H54 (cell line): ENCODE measurements around the gene RFPL2.
"Not testable (repeated sequence)": the region's sequence is repeated elsewhere in the genome, so short reads cannot be mapped to it uniquely, and the experiment has no call there.

ENCODE experiments used
- DNase-seq: peaks from one replicate; pipeline ENCODE4 v3.0.0; 2011; ENCODE audit warnings: low spot score, mixed read lengths; ENCODE audit not compliant: insufficient read length
- FAIRE-seq: peaks from 3 replicates; lab custom pipeline; 2011; peaks lifted over from hg19 to GRCh38; lab: Jason Lieb, UNC
- POLR2A ChIP-seq: IDR thresholded peaks from 2 replicates; pipeline ENCODE4 v1.6.1; 2011; ENCODE audit warnings: low read depth, mild to moderate bottlenecking, low read length

The RFPL2 gene

DNA sequence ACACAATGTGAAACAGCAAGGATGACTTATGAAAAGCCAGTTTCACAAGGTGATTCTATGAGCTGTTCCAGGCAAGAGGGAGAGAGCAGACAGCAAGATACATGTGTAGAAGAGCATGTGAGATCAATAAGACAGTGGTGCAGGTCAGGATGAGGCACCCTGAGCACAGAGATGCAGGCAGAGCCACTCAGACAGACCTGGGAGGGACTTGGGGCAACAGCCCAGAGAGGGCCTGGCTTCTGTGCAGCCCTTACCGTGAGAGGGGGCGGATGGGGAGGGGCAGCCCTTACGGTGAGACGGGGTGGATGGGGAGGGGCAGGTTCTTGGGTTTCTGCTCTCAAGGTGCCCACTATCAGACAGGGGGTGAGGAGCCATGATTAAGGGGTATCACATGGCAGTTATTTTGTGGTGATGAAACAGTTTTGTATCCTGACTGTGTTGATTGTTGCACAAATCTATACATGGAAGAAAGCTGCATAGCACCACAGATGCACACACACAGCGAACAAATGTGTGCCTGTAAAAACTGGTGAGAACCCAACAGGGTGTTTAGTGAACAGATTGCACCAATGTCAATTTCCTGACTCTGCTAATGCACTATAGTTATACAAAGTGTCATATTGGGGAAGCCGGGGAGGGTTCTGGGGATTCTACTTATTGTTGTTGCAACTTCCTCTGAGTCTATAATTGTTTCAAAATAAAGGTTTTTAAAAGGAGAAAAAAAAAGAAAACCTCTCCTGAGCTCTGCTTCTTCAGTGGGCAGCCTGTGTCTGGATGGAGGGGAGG, 40.6 kb downstream of the RFPL2 start:
- no peak for TF ChIP-seq POLR2A
- FAIRE-seq (no peak), DNase-seq (no peak)

DNA sequence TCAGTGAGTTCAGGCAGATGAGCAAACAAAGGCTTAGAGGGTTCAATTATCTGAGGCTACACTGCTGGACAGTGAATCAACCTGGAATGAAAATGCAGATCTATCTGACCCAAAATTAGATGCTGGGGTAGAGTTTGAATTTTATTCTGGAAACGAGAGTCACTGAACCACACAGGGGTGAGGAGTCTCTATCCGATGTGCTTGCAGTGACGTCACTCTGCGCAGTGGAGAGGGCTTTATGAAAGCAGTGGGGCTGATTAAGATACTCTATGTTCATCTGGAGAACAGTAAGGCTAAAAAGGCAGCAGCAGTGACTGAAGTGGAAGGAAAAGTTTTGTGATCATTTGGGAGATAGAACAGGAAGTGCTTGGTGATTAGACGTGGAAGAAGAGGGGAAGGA, 44.5 kb downstream of the RFPL2 start:
- DNase-seq, FAIRE-seq: not testable (repeated sequence)

DNA sequence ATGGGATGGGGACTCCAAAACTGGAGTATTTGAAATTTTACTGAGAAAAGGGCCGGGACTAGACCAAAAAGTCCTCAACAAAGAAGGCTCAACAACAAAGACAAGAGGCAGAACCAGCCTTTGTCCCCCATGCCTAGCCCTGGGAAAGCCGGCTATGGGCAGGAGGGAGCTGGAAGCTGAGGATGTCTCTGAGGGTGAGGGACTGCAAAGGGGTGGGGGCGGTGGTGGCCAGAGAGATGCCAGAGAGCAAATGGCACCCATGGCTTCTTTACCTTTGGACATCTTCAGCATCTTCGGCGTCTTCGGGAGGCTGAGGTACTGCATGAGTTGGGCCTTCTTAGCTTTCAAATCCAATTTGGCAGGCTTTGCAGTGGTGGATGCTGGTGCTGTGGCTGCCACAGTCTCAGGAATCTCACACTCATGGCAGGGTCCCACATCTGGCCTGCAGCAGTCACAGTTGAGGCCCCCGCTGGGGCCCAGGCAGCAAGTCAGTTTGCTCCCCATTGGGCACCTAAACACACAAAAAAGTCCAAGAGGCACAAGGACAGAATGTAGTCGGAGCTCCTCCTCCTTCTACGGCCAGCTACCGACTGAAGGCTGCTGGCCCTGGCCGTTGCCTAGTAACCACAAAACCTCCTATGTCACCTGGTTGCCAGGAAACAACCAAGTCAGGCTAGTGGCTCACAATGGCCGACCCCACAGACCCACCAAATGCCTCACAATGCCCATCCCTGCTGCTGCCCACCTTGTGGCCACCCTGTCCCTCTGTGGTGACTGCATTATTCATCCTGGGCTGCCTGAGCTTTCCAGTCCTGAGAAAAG, 46.0 kb downstream of the RFPL2 start, which contains the start of gene C22orf42:
C22orf42 (minus strand) TSS at position 592 of the 822 bp plus-strand sequence; CDS start at position 504, 88 bp downstream.
- no peak for FAIRE-seq

DNA sequence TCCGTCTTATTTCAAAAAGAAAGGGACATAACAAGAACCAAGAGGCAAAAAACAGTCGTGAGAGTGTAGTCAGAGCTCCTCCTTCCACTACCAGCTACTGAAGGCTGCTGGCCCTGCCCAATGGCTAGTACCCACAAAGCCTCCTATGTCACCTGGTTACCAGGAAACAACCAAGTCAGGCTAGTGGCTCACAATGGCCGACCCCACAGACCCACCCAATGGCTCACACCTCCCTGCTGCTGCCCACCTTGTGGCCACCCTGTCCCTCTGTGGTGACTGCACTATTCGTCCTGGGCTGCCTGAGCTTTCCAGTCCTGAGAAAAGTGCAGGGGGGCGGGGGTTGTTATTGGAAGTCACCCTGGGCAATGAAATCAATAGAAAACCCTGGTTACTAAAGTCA, 47.2 kb downstream of the RFPL2 start:
- not testable (repeated sequence) for FAIRE-seq, DNase-seq

More for the DNA sequence above, 46.0 kb downstream of the RFPL2 start, which contains the start of gene C22orf42:
- DNase-seq = no peak
- no peak for TF ChIP-seq POLR2A

DNA sequence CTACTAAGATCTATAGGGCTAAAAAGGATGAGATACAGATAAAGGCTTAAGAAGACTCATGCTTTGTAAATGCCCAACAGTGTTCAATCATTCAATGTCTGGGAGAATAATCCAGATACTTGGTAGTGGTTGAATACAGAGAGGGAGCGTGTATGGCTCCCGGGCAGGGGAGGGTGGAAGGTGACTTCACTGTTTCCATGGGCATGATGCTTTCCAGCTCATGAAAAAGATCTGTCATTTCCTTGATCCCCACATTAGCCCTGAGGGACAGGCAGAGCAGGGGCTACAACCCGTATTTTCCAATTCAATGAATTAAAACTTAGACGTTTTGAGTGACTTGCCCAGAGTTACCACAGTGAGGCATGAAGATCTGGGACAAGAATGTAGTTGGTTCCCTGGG, 50.1 kb downstream of the RFPL2 start:
- DNase-seq, FAIRE-seq: not testable (repeated sequence)

DNA sequence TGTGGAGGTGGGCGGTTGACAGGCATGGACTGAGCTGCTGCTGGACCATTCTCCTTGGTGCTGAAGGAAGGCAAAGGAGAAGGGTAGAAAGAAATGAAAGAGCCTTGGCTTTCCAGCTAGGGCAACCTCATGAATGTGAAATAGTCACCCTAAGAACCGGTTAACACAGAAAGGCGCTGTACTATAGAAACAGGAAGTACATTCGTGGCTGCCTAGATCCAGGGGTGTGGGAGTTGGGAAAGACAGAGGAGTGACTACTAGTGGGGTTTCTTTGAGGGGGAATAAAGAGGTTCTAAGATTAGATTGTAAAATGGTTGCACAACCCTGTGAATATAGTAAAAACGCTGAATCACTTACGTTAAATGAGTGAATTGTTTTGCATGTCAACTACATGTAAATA, 53.2 kb downstream of the RFPL2 start:
- DNase-seq, FAIRE-seq: not testable (repeated sequence)

DNA sequence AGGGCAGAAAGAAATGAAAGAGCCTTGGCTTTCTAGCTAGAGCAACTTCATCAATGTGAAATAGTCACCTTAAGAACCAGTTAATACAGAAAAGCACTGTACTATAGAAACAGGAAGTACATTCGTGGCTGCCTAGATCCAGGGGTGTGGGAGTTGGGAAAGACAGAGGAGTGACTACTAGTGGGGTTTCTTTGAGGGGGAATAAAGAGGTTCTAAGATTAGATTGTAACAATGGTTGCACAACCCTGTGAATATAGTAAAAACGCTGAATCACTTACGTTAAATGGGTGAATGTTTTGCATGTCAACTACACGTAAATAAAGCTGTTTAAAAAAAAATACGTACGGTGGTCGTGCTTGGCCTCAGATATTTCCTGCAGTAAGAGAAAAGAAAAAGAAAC, 54.2 kb downstream of the RFPL2 start:
- not testable (repeated sequence) for DNase-seq

DNA sequence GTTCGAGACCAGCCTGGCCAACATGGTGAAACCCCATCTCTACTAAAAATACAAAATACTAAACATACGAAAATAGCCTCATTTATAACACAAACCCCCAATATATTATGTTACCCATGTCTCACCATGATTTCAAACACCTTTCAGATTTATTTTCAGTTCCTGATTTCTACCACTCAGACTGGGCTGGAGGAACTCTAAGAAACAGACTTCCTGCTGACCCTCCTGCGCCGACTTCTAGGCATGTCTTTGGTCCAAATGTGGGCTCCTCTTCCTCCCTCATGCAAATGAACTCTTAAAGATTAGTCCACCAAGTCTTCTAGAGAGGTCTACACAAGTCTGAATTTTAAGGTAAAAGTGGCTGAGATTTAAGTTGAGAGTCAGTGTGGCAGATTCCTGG, 56.5 kb downstream of the RFPL2 start:
- not testable (repeated sequence) for DNase-seq, FAIRE-seq

More for the DNA sequence above, 54.2 kb downstream of the RFPL2 start:
- FAIRE-seq = not testable (repeated sequence)

DNA sequence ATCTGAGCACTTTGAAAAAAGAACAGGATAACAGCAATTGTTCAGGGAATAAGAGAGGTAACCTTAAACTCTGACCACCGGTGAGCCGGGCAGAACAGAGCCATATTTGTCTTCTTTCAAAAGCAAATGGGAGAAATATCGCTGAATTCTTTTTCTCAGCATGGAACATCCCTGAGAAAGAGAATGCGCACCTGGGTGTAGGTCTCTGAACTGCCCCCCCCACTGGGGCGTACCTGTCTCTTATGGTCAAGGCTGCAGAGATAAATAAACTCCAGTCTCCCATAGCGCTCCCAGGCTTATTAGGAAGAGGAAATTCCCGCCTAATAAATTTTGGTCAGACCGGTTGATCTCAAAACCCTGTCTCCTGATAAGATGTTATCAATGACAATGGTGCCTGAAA, 57.7 kb downstream of the RFPL2 start:
- not testable (repeated sequence) for DNase-seq, FAIRE-seq

DNA sequence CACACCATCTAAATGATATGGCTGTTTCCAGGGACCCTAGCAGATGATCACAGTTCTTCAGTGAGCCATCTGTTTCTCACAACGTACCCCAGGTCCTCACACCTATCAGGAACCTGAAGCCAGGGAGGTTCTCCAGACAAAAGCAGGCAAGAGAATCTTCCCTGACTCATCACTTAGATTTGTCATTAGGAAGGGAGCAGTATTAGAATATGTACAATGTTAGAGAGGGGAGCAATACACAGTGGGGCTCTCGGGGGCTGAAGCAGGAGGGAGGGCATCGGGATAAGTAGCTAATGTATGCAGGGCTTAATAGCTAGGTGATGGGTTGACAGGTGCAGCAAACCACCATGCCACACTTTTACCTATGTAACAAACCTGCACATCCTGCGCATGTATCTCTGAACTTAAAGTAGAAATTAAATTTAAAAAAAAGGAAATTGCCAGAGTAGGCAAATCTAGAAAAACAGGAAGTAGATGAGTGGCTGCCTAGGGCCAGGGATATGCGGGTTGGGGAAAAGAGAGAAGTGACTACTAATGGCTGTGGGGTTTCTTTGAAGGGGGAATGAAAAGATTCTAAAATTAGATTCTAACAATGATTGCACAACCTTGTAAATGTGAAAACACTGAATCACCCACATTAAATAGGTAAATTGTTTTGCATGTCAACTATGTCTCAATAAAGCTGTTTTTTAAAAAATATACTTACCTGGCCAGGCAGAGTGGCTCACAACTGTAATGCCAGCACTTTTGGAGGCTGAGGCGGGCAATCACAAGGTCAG, 60.2 kb downstream of the RFPL2 start:
- no peak for TF ChIP-seq POLR2A
- FAIRE-seq (no peak), DNase-seq (no peak)

DNA sequence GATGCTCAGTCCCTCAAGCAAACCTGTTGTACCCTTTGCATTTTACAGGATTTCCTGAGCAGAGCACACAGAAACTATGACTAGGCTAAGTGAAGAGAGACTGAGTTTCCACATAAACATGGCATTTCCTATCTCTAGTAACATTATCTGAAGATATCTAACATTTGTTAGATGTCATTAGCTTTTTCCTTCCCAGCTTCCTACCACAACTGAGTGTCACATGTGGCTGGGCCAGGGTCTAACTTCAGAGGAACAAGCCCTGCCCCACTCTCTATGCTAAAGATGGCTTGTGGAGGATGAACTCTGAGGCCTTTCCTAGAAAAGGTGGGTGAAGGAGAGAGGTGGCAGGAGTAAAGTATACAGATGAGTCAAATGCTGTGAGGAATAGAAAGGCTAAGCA, 62.3 kb downstream of the RFPL2 start:
- DNase-seq (no peak), FAIRE-seq (no peak)
- no peak for TF ChIP-seq POLR2A

DNA sequence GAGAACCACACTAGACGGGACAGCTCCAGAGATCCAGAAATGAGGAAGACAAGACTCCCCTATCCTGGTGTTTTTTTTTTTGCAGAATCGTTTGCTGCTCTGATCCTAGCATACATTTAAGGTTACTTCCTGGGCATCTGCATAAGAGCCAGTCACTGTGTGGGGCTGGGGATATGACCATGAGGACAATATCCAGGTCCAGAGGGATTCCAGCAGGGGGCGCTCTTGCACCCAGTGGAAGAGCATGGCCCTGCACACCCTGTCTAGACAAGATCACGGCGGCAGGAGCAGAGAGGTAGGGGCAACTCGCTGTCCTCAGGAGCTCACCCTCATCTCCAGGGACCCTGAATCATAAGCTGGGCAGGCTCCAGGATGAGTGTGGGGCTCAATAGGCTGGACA, 64.2 kb downstream of the RFPL2 start:
- DNase-seq, FAIRE-seq: not testable (repeated sequence)
